ENCODE results near the gene AFF1. TPM values are rescaled to one million over a fixed set of nuclear protein-coding genes. Genes with fewer than 3 reads are reported as not detected.

AFF1 gene
- total and polyA plus RNA-seq, 7 donors: 7.2 to 100 (median 61.7) TPM

DNA sequence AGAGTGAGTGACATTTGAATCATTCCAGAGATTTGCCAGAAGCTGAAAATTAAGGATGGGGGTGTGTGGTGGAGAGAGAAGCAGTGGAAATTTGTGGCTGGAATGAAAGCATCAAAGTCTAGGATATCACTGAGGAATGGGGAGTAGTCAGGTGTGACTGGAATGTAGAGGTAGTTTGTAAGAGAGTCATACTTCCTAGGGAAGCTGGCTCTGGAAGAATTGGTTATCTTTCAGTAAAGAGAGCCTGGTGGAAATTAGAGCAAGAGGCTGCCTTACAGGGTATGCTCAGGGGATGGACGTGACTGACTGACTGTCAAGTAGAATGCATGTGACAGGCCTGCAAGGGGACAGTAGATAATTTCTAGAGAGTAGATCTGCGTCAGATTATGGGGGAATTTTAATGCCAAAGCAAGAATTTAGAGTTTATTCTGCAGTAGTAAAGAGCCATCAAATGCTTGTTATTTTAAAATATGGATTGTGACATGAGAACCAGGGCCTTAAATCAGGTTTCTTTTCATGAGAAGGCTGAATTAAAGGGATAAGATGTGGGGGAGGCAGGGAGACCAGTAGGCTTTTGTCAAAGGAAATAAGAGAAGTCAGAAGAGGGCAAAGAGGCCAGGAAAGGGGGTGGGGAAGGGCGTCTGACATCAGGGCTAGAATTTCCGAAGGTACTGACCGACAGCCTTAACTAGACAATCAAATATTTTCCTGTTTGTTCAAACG, 109.9 kb downstream of the AFF1 start:
- DNase-seq: no peak
- H3K4me1 ChIP-seq: peaks cover 0 to 98% (median 82%) of the 10 kb centered on the region in 4 donors
- no peaks in the 10 kb centered on the region for H3K9me3 ChIP-seq
- TF ChIP-seq POLR2A (IDR thresholded peaks at IDR 0.05): no peak
- no peak for TF ChIP-seq EP300 (IDR thresholded peaks at IDR 0.05)
- no peak for TF ChIP-seq POLR2AphosphoS5 (IDR thresholded peaks at IDR 0.05)
- TF ChIP-seq, protein P1, sequence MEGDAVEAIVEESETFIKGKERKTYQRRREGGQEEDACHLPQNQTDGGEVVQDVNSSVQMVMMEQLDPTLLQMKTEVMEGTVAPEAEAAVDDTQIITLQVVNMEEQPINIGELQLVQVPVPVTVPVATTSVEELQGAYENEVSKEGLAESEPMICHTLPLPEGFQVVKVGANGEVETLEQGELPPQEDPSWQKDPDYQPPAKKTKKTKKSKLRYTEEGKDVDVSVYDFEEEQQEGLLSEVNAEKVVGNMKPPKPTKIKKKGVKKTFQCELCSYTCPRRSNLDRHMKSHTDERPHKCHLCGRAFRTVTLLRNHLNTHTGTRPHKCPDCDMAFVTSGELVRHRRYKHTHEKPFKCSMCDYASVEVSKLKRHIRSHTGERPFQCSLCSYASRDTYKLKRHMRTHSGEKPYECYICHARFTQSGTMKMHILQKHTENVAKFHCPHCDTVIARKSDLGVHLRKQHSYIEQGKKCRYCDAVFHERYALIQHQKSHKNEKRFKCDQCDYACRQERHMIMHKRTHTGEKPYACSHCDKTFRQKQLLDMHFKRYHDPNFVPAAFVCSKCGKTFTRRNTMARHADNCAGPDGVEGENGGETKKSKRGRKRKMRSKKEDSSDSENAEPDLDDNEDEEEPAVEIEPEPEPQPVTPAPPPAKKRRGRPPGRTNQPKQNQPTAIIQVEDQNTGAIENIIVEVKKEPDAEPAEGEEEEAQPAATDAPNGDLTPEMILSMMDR (IDR thresholded peaks at IDR 0.05): no peak
- no peaks in the 10 kb centered on the region for H3K27me3 ChIP-seq
- H3K4me3 ChIP-seq: peak overlapping the region in 3 of 4 donors; percentile 14 to 31 (median 30)
- peak overlapping the region; percentile 70 to 87 (median 84) for H3K27ac ChIP-seq
- intact Hi-C loops (cut with DNase I): loop anchor here (5.0 kb wide), 1 partner anchor 37 kb away; no protein-coding TSS in a partner anchor
- peaks cover 0 to 15% (median 7%) of the 10 kb centered on the region in 4 donors for H3K36me3 ChIP-seq
- WGBS, 2 donors: 34 to 38% methylated on average over 6 of the region's 6 CpGs

DNA sequence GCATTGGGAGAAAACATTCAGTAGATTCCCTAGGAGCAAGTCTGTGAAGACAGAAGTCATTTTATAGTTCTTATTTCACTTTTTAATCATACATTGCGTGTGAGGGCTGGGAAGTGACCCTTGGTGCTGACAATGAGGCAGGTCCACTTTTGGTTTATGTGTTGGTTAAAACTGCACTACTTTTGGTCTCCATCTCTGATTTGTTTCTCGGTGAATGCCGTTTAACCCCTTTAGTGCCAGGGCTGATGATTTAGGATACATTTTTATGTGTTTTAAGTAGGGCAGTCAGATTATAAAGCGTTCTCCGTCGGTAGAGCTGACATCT, 110.4 kb downstream of the AFF1 start:
- peak overlapping the region in 3 of 4 donors; percentile 14 to 31 (median 30) for H3K4me3 ChIP-seq
- 62% methylated on average over 6 of the region's 6 CpGs for WGBS, 2 donors
- H3K27ac ChIP-seq: peak overlapping the region; percentile 70 to 87 (median 84)
- no peak for DNase-seq
- TF ChIP-seq EP300 (IDR thresholded peaks at IDR 0.05) (no peak), POLR2AphosphoS5 (IDR thresholded peaks at IDR 0.05) (peak in 1 of 4 donors; percentile 1), POLR2A (IDR thresholded peaks at IDR 0.05) (no peak)
- TF ChIP-seq, protein P1 (IDR thresholded peaks at IDR 0.05): no peak
- no peaks in the 10 kb centered on the region for H3K27me3 ChIP-seq
- H3K9me3 ChIP-seq: no peaks in the 10 kb centered on the region
- peaks cover 0 to 15% (median 7%) of the 10 kb centered on the region in 4 donors for H3K36me3 ChIP-seq
- H3K4me1 ChIP-seq: peaks cover 0 to 98% (median 82%) of the 10 kb centered on the region in 4 donors
- intact Hi-C loops (cut with DNase I): no loop called here

DNA sequence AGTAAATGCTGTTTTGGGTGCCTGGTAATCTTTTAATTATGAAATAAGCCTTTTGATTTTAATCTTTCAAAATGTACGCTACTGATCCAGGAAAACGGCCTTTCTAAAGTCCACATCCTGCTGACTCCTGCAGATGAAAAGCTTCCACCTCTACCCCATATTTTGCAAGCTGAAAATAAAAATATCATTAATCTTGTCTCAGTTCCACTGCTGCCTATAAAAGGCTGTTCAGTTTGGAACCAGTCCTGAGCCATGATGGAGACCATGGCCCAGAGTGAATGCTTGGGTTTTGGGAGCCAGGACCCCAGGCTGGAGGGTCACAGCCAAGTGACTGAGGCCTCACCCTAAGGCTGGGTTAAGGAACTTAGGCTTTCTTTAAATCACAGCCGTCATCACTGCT, 110.8 kb downstream of the AFF1 start:
- Histone ChIP-seq H3K36me3 (peaks cover 0 to 15% (median 7%) of the 10 kb centered on the region in 4 donors), H3K4me1 (peaks cover 0 to 98% (median 83%) of the 10 kb centered on the region in 4 donors), H3K9me3 (no peaks in the 10 kb centered on the region), H3K4me3 (peak overlapping the region in 3 of 4 donors; percentile 14 to 31 (median 30)), H3K27me3 (no peaks in the 10 kb centered on the region), H3K27ac (peak overlapping the region; percentile 70 to 87 (median 84))
- DNase-seq: no peak
- WGBS, 2 donors: 58 to 60% methylated on average over 3 of the region's 3 CpGs
- TF ChIP-seq POLR2AphosphoS5 (IDR thresholded peaks at IDR 0.05) (peak in 3 of 4 donors; percentile 8 to 51 (median 37)), EP300 (IDR thresholded peaks at IDR 0.05) (no peak)
- intact Hi-C loops (cut with DNase I): no loop called here

DNA sequence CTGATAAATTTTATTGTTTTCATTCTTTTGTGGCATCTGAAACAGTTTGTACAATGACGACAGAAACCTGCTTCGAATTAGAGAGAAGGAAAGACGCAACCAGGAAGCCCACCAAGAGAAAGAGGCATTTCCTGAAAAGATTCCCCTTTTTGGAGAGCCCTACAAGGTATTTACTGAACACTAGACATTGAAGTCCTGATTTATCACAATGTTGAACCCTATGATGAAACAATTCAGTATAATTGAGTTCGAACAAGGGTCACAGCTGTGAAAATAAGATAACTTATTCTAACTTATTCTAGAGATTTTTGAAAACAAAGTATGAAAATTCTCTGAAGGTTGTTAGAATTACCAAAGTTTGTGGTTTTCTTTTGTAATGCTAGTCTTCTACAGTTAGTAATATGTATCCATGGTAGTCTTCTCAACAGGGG, 111.3 kb downstream of the AFF1 start:
- Histone ChIP-seq H3K27ac (peak overlapping the region; percentile 70 to 87 (median 84)), H3K4me3 (no peak overlapping the region), H3K9me3 (no peaks in the 10 kb centered on the region), H3K4me1 (peaks cover 0 to 99% (median 83%) of the 10 kb centered on the region in 4 donors), H3K27me3 (no peaks in the 10 kb centered on the region), H3K36me3 (peaks cover 0 to 15% (median 7%) of the 10 kb centered on the region in 4 donors)
- intact Hi-C loops (cut with DNase I): no loop called here
- no peak for TF ChIP-seq EP300 (IDR thresholded peaks at IDR 0.05)
- TF ChIP-seq, protein P1 (IDR thresholded peaks at IDR 0.05): no peak
- no peak for TF ChIP-seq POLR2A (IDR thresholded peaks at IDR 0.05)
- TF ChIP-seq POLR2AphosphoS5 (IDR thresholded peaks at IDR 0.05): no peak
- no peak for DNase-seq
- WGBS, 2 donors: 68 to 86% methylated on average over 4 of the region's 4 CpGs

DNA sequence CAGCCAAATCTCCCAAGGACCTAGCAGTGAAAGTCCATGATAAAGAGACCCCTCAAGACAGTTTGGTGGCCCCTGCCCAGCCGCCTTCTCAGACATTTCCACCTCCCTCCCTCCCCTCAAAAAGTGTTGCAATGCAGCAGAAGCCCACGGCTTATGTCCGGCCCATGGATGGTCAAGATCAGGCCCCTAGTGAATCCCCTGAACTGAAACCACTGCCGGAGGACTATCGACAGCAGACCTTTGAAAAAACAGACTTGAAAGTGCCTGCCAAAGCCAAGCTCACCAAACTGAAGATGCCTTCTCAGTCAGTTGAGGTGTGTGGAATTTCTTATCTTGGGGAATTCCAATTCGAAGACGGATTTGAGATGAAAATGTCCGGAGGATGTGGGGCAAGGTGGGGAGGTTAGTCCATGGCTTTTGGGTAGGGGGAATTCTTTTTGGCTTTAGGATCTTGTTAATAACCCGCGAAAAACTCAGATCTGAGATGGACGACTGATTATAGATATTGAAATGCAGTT, 112.5 kb downstream of the AFF1 start:
- intact Hi-C loops (cut with DNase I): no loop called here
- peaks cover 0 to 15% (median 7%) of the 10 kb centered on the region in 4 donors for H3K36me3 ChIP-seq
- no peak overlapping the region for H3K4me3 ChIP-seq
- H3K4me1 ChIP-seq: peaks cover 0 to 92% (median 79%) of the 10 kb centered on the region in 4 donors
- no peaks in the 10 kb centered on the region for H3K9me3 ChIP-seq
- no peak for DNase-seq
- H3K27me3 ChIP-seq: no peaks in the 10 kb centered on the region
- peak overlapping the region in 3 of 4 donors; percentile 70 to 87 (median 84) for H3K27ac ChIP-seq
- TF ChIP-seq EP300 (IDR thresholded peaks at IDR 0.05): no peak
- TF ChIP-seq POLR2AphosphoS5 (IDR thresholded peaks at IDR 0.05): no peak
- no peak for TF ChIP-seq POLR2A (IDR thresholded peaks at IDR 0.05)
- TF ChIP-seq, protein P1 (IDR thresholded peaks at IDR 0.05): no peak
- WGBS, 2 donors: 96 to 98% methylated on average over 11 of the region's 11 CpGs
